GM19239 (cell line): ENCODE measurements around the gene PTPN1.
"Not testable (repeated sequence)": the region's sequence is repeated elsewhere in the genome, so short reads cannot be mapped to it uniquely, and the experiment has no call there.

Experiments
- DNase-seq: peaks from one replicate; pipeline ENCODE4 v3.0.0; 2011; ENCODE audit warnings: low spot score; ENCODE audit not compliant: insufficient read length
- FAIRE-seq: peaks from 2 replicates; lab custom pipeline; 2011; peaks lifted over from hg19 to GRCh38; lab: Jason Lieb, UNC

Gene PTPN1

DNA sequence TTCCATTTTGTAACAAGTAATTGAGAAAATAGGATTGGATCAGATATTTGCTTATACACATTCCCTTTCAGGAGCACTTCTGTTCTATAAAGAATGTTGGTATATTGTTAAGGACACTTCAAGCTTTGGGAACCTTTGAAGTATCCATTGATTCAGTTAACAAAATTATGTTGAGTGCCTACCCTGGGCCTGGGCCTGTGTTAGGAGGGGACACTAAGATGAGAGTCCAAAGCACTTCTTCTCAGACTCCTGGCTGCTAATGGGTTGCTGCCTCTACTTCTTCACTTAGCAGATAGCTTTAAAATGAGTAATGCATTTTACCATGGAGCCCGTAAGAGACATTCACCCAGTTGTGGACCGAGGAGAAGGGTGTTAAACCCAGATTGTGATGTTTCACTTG lies 40.3 kb downstream of the PTPN1 start:
- FAIRE-seq (no peak), DNase-seq (no peak)

- DNase-seq (no peak), FAIRE-seq (no peak)
These were observed 41.1 kb downstream of the PTPN1 start for GRCh38 chr20:50551288-50551687.

- DNase-seq (no peak), FAIRE-seq (no peak)
These were observed 42.8 kb downstream of the PTPN1 start for GRCh38 chr20:50552979-50553378.

- DNase-seq (no peak), FAIRE-seq (no peak)
These were observed 44.8 kb downstream of the PTPN1 start for GRCh38 chr20:50554694-50555579.

DNA sequence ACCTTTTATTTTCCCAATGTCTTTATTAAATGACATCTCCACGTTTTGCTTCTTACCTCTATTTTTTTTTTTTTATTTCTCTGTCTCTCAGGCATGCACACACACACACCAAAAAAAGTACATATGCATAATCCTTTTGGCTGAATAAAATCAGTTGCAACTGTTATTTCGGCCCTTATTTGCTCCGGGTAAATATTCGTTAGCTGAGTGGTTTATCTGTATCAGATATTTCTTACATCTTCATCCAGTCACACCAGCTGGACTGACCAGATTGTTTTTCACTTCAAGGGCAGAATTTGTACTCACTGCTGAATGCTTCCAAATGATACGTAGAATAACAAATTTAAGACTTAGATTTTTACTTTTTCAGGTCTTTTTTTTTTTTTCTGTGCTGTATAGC lies 45.5 kb downstream of the PTPN1 start:
- DNase-seq (no peak), FAIRE-seq (no peak)

DNA sequence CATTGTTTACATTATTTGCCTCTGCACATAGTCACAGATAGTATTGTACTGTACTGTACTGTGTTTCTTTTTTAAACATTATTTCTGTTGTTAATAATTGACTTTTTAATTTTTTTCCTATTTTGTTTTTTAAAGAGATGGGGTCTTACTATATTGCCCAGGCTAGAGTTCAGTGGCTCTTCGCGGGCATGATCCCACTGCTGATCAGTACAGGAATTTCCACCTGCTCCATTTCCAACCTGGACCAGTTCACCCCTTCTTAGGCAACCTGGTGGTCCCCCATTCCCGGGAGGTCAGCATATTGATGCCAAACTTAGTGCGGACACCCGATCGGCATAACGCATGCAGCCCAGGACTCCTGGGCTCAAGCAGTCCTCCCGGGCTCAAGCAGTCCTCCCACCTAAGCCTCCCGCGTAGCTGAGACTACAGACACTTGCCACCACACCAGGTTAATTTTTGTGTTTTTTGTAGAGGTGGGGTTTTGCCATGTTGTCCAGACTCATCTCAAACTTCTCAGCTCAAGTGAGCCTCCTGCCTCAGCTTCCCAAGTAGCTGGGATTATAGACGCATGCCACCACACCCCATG lies 47.5 kb downstream of the PTPN1 start:
- DNase-seq (no peak), FAIRE-seq (no peak)

DNA sequence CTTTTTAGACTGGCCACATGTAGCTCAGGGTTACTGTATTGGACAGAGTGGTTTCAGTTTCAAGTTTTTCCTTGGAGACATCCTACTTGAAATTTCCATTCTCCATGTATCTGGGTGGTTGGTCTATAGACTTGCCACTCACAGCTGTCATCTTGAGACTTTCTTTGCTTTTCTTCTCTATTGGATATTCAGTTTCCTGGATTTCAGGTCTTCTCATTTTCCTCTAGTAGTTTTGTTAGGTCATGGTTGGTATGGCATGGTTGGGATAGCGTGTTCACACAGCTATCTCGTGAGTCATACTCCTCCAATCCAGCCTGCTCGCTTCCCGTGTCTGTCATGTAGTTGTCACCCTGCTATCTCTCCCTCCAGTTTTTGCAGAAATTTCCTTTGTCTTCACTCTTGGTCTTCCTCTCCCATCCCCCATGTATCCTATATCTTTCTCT lies 48.3 kb downstream of the PTPN1 start:
- no peak for DNase-seq
- FAIRE-seq, result no peak

DNA sequence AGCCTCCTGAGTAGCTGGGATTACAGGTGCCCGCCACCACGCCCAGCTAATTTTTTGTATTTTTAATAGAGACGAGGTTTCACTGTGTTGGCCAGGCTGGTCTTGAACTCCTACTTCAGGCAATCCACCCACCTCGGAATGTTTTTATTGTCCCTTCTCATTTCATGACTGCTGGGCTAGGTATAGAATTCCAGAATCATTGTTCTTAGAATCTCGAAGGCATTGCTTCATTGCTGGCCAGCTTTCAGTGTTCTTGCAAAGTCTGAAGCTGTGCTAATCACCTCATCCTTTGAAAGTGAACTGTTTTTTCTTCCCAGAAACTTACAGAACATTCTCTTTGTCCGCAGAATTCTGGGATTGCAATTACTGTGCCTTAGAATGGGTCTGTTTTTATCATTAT lies 49.0 kb downstream of the PTPN1 start:
- no peak for DNase-seq
- FAIRE-seq, result no peak

DNA sequence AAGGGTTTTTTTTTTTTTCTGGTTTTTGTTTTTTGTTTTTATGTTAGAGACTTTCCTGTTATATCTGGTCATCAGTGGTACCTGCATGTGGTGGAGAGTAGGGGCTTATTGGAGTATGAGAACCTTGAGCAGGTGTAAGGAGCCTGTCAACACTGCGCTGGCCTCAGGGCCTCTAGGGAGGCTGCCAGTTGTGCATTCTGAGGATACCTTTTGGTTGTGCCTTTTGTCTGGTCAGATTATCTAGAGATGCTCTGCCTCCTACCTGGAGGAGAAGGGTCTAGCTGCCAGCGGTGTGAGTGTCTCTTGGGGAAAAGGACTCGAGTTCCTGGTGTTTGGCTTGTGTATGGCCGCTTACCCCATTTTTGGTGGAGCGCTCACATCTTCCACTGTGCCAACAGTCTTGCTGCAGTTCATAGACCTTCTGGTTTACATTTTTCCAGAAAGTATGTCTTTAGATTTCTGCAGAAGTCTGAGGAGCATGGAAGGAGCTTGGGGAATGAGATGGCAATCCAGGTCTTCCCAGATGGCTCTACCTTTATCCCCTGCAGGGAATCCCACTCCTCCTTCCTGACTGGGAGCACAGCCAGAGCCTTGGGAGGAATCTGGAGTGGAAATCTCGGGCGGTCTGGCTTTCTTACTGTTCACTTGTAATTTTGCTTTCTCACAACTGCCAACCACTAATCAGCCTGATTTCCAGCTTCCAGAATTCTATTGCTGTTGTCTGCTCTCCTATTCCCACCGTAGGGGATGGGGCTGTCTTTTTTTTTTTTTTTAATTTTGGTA lies 49.9 kb downstream of the PTPN1 start:
- FAIRE-seq (no peak), DNase-seq (no peak)

DNA sequence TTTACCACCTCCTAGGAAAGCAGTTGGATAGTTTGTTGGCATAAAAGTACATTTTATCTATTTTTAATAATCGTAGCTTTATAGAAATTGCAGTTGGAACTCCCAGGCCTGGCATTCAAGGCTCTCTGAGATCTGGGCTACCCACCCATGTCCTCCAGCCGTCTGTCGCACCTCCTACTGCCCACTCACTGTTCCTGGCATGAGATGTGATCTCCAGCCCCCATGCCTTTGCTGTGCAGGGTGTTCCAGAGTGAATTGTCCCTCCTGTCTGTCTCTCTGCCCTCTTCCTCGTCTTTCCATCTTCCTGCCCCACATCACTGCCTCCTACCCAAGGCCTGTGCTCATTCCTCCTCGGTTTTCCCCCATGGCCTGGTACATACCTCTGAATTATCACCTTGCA lies 50.7 kb downstream of the PTPN1 start:
- FAIRE-seq (no peak), DNase-seq (no peak)

- DNase-seq (no peak), FAIRE-seq (no peak)
These were observed 51.3 kb downstream of the PTPN1 start for GRCh38 chr20:50561379-50562078.

- DNase-seq (no peak), FAIRE-seq (no peak)
These were observed 52.1 kb downstream of the PTPN1 start for GRCh38 chr20:50562262-50562701.

- DNase-seq (no peak), FAIRE-seq (no peak)
These were observed 53.2 kb downstream of the PTPN1 start for GRCh38 chr20:50563133-50563944.

GRCh38 chr20:50565383-50565782 lies 55.2 kb downstream of the PTPN1 start:
- DNase-seq, result no peak

DNA sequence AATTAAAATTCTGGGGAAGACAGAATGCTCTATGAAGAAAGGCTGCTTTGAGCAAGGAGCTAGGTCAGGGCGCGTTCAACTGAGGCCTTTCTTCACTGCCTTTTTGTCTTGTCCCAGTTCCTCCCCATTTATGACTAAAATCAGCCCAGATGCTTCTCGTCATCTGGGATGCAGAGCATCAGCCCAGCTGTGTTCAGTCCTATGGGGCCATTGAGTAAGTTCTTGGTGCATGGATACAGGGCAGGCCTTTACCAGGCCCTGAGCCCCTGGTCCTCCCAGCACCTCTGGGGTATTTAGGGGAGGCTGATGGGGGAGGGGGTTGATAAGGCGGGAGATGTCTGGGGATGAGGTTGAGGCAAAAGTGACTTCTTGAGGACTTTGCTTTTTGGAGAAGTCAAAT lies 55.7 kb downstream of the PTPN1 start:
- DNase-seq (no peak), FAIRE-seq (no peak)

More at GRCh38 chr20:50565383-50565782, 55.2 kb downstream of the PTPN1 start:
- no peak for FAIRE-seq

DNA sequence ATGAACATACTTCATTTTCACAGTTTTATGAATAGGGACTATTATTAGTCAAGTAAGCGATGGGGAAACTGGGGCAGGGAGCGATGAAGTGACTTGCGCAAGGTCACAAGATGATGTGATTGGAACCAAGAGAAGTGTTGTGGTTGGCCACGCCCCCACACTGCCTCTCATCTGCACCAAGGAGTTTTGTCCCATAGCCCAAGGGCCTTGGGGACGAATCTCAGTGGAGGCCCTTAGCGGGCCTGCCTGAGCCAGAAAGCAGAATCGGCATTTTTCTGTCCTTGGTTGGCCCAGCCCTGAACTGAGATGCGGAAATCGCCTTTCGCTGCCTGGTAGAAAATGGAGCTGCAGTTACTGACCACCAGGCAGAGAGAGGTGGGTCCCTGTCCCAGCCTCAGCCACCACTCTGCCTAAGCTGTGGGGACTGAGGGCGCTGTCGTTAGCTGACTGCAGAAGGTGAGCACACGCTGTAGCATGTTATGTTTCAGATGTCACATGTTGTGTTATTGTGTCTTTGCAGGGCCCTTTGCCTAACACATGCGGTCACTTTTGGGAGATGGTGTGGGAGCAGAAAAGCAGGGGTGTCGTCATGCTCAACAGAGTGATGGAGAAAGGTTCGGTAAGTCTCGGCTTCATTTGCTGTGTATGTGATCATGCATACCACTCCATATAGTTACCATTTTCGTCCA lies 57.8 kb downstream of the PTPN1 start:
- no peak for DNase-seq
- FAIRE-seq, result no peak

GRCh38 chr20:50568549-50568942 lies 58.4 kb downstream of the PTPN1 start:
- no peak for FAIRE-seq
- no peak for DNase-seq

DNA sequence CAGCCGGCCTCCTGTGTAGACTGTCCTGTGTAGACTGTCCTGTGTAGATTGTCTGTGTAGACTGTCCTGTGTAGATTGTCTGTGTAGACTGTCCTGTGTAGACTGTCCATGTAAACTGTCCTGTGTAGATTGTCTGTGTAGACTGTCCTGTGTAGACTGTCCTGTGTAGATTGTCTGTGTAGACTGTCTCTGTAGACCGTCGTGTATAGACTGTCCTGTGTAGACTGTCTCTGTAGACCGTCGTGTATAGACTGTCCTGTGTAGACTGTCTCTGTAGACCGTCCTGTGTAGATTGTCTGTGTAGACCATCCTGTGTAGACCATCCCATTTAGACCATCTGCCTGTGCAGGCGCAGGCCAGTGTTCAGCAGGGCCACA lies 59.3 kb downstream of the PTPN1 start:
- DNase-seq, FAIRE-seq: not testable (repeated sequence)
